HG03095 (cell line): ENCODE results near the gene THAP3.
"Not testable (repeated sequence)": the region's sequence is repeated elsewhere in the genome, so short reads cannot be mapped to it uniquely, and the experiment has no call there.

Source experiments
- ATAC-seq: cut with Tn5 transposase; IDR thresholded peaks from one replicate; pipeline ENCODE4 v1.9.1; 2021; ENCODE audit warnings: moderate library complexity; ENCODE audit not compliant: unreplicated experiment

THAP3 gene

DNA sequence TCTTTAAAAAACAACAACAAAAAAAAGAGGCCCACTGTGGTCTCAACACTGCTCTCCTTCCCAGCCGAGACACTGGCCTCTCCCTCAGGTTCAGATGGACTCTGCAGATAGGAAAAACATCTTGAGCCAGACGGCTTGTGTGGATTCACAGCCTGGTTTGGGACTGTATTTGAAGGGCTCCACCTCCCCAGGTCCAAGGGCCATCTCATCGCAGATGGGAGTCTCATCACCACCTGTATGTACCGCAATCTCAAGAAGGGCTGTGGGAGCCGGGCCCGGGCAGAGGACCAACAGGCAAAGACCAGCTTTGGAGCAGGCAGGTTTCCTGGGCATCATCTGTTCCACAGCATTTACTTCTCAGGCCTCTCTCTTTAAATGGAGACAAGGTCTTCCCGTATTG is 34.6 kb upstream of the THAP3 start:
- ATAC-seq, result no peak

DNA sequence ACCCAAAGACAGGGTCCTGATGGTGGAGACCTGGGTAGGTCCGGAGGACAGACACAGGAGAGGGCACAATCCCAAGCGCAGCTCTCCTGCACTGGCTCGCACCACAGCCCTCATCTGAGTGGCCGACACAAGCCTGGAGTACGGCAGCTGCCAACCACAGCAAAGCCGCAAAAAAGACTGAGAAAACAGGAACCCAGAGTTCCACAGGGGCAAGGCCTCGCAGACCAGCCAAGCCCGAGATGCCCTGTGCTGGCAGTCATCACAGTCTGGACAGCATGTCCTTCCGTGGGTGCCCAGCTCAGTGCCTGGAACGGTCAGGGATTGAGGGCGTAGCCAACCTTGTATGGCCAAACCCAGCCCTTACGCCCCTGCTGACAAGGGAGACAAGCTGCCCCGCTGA is 33.4 kb upstream of the THAP3 start:
- no peak for ATAC-seq

DNA sequence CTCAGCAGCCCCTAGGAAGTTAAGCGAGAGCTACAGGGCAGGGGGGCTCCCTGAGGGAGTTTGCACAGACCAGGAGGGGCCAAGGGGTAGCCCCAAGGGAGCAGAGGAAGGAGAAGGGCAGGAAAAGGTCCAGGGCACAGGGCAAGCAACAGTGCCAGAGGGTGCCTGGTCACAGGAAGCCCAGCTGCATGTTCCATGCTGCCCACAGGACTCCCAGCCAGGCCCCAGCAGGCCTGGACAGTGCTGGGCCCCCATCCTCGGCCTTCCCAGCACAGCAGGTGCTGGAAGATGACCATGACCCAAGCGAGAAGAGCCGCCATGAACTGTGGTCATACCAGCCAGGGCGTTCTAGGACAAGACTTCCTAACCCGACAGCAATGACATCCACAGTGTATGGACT is 33.0 kb upstream of the THAP3 start:
- no peak for ATAC-seq

DNA sequence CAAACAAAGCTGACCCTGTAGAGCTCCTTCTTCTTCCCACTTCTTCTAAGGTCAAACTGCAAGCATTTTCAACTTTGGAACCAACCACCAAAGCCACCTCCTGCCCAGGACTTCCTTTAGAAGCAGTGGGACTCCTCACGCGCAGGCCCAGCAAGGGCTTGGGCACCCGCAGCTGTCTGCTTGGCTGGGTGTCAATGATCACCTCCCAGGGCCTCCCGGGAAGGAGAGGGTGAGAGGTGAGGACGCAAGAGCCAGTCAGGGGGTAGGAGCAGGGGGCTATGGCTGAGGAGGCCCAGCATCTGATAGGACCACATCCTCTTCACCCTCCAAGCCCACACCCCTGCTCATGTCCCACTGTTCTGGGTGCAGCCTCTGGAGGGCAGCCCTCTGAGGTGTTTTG is 32.2 kb upstream of the THAP3 start:
- no peak for ATAC-seq

DNA sequence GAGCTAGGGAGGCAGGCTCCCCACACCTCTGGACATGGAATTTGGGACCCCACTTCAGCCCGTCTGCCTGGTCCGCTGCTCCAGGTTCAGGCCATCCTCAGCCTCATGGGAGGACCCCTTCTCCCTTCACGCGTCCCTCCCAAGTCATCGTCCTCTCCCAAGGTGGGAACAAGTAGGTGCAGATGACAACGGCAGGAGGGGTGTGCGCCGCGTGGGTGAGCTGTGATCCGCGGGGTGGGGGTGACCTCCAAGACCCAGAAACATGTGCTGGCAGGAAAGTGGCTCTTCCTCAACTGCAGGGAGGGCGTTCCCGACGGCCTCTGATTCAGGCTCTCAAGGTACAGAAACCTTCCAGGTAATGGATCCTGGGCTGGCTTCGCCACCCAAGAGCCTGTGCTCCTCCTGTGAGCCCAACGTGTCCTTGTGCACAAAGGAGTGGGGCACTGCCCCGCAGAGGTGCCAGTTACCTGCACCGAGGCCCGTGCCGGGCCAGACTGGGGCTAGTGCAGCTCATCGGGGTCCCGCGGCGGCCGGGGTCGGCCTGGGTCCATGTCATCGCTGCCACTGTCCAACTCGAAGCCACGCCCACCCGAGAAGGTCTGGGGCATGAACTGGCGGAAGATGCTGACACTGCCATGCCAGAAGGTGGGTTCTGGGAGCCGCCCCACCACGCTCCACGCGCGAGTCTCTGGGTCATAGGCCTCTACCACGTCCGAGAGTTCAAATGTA is 31.6 kb upstream of the THAP3 start:
- no peak for ATAC-seq

DNA sequence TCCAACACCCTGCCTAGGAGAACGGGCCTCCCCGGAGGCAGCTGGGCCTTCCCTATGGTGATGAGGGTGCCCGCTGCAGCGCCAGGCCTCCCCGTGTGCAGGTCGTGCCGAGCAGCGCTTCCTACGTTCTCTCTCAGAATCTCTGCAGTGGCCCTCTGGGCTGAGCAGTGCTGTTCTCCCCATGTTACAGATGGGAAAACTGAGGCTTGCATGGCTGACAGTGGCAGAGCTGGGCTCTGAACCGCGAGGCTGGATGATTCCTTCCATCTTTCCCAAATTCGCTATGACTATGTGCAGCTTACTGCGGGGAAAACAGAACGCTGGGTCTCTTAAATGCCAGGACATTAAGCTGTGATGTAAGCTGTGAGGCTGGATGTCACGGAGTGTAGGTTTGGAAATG is 30.9 kb upstream of the THAP3 start:
- no peak for ATAC-seq

DNA sequence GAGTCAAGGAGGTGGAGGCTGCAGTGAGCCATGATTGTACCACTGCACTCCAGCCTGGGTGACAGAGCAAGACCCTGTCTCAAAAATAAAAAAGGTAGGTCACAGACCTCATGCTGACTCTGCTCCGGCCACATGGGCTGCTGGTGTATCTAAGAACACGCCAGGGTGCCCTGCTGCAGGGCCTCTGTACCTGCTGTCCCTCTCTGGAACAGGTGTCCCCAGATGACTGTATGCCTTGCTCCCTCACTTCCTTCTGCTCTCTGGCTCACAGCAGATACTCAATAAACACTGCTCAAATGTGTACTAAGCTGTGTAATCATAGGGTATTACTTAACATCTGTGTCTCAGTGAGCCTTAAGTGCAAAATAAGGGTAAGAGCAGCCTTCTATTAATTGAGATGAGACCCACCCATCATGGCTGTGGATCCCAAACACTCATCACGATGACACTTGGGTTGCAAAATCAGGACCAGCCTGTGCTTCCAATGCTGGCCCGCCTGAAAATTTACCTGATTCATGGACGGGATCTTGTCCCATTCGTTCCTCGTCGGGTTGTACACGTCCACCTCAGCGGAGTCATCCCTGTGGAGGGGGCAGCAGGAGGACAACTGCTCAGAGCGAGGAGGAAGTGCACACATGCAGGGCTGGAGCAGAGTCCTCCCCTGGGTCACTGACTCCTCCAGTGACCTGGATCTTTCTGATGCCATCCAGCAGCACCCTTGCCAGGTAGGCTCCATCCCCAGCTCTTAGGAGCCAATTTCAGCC is 29.5 kb upstream of the THAP3 start:
- ATAC-seq, result no peak

DNA sequence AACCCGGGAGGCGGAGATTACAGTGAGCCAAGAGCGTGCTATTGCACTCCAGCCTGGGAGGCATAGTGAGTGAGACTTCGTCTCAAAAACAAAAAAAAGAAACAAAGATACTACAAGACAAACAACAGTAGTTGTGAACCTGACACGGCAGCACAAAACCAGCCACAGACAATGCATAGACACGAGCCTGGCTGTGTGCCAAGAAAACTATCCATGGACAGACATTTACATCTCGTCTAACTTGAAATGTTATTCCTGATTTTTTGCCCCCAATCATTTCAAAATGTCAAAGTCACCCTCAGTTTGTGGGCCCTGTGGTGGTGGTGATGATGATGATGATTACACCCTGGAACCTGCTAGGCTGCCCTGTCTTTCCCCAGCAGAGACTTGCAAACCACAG is 28.3 kb upstream of the THAP3 start:
- ATAC-seq, result no peak

DNA sequence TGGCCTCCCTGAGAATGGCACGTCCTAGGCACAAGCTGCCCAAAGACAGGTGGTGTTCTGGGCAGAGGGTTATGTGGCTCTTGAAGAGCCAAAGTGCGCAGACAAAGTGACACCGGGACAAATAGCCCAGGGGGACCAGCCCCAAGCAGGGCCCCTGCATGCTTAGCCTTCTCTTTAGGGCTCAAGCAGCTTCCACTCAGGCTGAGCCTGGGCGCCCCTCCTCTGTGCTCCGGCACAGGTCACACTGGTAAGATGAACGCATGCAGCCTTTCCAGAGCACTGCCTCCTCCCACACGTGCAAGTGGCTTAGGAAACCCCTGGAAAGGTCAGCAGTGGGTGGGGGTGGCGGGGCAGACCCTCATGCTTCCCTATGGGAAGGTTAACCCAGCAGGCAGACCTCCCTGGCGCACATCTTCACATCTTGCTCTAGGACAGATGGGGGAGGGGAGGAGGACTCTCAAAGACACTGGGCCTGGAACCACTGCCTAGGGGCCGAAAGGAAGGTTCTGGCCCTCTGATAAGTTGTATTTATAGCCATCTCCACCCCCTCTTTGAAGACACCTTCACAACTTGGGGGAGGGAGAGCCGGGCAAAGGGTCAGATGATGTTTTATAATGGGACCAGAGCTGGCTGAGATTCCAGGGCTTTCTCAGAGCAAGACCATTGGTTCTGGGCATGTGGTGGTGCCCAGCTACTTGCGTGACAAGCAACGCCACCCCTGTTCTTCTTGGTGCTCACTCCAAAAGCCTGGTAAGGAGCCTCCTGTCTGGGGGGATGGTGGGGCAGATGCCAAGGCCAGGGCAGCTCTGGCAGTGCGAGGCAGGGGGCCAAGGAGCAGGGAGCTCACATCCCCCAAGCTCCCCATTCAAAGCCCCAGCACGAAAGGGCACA is 27.5 kb upstream of the THAP3 start:
- ATAC-seq, result no peak

DNA sequence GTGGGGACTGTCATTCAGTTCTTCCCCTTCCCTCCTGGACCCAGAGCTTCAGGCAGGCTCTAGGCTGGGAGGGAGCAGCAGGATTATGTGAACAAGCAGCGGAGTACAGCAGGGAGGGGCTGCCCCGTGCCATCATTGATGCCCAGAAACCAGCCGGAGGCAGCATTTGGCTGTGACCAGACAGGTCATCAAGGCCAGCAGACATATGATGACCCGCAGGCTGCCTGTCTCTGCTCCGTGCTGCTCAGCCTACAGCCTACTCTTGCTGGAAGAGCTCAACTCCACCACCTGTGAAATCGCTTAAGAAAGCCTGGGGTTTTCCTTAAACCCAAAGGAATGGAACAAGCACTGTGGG is 26.9 kb upstream of the THAP3 start:
- no peak for ATAC-seq

DNA sequence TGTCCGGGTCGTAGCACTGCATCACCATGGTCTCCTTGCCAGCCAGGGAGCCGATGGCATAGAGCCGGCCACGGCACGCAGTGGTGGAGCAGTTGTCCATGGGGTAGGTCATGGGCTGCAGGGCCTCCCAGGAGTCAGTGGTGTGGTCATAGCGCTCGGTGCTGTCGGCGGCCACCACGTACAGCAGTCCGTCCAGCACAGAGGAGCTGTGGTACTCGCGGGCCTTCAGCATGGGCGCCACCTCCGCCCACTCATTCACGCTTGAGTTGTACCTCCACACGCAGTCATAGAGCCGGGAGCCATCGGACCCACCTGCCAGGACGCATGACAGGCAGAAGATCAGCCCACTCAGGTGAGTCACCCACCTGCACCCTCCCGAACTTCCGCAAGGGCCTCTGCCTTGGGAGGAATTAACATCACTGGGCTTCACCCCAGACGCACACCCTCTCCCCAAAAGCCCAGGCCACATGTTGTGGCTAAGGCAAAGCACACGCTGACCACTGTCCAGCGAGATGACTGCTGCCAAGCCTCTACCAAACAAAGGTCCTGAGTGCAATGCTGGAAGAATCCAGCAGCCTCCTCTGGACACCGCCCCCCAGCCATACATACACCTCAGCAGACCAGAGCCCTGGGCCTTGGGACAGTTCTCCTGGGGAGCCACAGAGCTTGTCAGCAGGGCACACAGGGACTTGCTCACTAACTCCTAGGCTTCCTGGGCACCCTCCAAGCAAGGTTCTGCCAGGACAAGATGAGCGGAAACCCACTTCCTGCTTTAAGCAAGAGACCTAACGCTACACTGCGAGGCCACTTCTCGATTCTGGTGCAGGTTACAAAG is 25.3 kb upstream of the THAP3 start:
- no peak for ATAC-seq

DNA sequence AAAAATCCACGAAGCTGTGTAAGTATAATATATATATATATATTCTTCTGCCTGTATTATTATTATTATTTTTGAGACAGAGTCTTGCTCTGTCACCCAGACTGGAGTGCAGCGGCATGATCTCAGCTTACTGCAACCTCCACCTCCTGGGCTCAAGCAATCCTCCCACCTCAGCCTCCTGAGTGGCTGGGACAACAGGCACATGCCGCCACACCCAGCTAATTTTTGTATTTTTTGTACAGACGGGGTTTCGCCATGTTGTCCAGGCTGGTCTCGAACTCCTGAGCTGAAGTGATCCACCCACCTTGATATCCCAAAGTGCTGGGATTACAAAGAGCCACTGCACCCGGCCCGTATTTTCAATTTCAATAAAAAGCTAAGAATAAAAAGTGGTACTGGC is 24.7 kb upstream of the THAP3 start:
- ATAC-seq, result not testable (repeated sequence)

DNA sequence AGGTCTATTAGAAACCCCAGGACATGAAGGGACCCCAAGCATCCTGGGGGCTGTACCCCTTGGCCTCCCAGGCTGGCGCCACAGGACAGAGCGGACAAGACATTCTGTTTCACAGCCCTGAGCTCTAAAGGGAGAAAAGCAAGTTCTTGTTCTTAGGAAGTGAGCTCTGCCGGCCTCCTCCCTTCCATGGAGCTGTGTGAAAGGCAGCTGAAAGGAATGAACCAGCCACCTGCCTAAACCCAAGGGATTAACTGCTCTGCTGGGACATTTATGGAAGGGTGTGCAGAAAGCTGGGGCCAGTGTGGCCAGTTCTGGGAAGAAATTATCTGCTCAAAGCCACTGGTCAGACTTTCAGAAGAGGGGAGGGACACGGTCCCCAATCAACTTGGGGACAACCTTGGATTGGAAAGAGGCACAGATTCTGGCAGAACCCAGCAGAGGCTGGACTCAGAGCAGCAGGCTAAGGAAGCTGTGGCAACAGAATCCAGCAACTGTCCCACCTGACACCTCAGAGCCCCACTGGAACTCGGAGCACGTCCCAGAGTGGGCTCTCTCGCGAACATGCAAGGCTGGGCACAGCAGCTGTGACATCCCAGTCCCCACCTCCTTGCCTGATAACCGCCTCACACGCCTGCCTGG is 24.1 kb upstream of the THAP3 start:
- ATAC-seq, result peak; percentile 1

DNA sequence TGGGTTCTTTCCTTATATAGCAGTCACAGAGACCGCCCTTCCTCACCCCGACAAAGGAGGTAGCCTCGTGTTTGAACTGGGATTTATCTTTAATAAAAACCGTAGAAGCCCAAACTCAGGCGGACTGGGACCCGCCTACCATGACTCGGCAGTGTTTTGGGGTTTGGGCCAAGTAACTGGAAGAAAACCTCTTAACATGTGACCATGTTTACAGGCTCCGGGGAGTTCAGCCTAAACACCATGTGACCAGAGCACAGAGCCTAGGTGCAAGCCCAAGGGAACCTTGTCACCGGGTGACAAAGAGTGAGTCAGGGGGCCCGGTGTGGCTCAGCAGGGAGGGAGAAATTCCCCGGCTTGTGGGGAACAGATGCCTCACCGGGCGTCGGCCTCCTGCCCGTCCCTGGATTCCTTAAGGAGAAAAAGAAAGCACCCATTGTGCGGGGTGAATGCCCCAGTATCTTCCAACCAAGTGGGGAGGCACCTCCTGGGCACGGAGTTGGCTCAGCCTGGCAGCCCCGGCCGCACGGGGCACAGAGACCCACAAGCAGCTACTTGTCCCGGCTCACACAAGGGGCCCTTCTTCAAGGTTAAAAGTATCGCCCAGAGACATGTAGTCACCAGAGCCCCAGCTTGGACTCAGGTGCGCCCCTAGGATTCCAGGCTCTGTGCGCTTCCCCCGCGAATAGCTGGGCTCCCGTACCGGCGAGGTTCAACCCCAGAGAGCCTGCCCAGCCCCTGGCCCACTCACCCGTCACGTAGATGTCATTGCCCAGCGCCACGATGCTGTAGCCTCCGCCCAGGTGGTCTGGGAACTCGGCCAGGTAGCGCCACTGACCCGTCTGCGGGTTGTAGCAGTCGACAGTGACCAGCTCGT is 23.4 kb upstream of the THAP3 start:
- peak; percentile 26 for ATAC-seq

DNA sequence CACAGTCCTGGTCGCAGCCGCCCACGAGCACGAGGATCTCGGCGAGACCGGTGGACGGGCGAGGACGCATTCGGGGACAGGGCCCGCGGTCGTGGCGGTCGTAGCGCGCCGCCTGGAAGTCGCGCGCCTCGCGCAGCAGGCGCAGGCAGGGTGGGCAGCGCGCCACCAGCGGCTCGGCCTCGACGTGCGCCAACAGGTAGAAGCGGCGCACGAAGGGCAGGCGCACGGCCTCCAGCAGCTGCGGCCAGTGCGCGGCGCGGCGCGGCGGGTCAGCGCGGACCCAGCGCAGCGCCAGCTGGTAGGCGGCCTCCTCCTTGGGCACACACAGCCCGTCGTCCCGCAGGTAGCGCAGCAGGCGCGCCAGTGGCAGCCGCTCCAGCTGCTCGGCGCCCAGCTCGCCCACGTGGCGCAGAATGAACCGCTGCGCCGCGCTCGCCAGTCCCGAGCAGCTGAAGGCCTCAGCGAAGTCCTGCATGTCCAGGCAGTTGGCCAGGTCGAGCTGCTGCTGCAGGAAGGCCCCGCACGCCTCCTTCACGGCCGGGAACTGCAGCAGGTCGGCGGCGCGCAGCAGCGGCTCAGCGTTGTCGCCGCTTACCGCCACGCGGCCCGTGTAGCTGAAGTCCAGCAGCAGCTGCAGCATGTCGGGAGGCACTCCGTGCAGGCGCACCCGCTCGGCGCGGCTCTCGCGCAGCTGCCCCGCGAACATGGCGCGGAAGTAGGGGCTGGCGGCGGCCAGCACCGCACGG is 22.6 kb upstream of the THAP3 start:
- peak; percentile 20 for ATAC-seq

DNA sequence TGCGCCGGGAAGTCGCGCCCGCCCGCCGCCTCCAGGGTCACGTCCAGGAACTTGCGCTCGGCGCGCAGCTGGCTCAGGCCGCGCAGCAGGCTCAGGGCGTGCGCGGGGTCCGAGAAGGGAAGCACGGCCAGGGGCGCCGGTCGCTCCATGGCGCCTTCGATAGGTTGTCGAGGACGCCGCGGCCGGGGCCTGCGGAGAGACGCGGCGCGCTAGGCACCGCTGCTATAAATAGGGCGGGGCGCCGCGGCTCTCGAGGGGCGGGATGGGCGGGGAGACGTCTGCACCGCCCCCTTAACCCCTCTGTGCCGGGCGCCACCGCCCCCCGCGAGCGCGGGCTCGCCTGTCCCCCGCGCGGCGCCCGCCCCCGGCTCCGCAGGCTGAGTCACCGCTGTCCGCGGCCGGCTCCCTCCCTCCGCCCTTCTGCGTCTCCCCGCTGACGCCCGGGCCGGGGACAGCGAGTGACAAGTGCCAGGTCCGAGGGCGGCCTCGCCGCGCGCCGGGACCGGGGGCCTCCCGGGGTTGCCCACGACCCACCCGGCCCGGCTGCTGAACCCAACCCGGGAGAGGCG is 21.9 kb upstream of the THAP3 start, which contains the start of gene KLHL21:
TSS of gene KLHL21 (minus strand) at position 201 of the 569 bp plus-strand sequence. CDS start at position 149, 52 bp downstream.
- peak; percentile 52 for ATAC-seq

DNA sequence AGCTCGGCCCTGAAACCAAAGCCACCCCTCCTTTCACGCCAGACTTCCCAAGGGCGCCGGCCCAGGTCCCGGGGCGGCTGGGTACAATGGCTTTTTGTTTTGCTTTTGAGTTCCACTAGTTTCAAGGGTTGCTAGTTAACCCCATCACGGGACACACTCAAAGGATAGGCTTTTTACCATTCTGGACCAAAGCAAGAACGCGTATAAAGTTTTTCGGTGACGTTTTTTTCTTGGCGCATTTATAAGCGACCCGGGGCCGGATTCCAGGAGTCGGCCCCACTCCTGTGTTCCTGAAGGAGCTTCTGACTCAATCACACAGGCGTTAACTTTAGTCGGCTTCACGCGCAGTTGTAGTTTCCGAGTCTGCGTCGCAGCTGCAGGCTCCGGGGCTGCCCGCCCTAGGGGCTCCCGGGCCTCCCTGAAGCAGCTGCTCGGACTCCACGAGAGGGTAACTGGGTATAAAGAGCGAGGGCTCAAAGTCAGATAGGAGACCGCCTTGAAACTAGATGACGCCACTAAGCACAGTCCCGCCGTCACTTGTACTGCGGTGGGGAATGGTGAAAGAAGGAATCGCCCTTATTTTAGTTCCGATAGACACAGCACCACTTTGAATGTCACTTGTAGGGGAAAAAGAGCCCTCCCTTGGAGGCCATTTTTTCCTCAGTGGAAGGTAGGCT is 21.3 kb upstream of the THAP3 start:
- ATAC-seq, result peak; percentile 20
